NCI-H226 (cell line): ENCODE data around the gene KCNA5.

ENCODE experiments used
- DNase-seq: peaks from one replicate; pipeline ENCODE4 v3.0.0-alpha.2; 2015

The KCNA5 gene

DNA sequence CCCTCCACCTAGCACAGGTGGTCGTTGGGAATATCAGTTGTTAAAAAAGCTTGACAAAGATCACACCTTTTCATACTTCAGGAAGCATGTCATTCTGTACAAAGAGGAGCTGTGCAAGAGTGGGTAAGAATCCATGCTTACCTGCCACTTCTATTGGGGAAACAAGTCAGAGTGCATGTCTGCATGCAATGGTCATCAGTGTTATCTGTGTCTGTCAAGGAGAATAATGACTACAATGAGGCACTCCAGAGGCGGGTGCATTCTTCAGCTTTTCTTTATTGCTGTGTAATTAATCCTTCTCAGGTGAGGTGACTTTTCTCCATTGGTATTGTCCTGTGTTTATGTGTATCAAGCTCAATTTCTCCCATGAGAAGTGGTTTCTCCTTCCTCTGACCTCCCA lies 24.4 kb downstream of the KCNA5 start:
- no peak for DNase-seq

DNA sequence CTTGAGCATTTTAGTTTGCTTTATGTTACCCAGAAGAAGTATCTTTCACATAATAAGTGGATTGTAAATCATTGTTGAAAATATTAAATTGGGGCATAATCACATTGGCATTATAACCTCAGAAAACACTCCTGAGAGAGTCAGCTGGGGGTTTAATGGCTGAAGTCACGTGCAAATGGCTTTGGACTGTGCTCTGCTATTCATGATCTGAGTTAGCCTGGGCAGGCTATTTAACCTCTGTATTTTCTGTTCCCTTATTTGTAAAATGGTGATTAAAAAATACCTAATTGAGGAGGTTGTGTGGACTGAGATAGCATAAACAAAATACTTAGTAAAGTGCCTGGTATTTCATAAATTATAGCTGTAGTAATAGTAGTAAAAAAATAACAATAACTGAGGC lies 24.9 kb downstream of the KCNA5 start:
- DNase-seq, result no peak

DNA sequence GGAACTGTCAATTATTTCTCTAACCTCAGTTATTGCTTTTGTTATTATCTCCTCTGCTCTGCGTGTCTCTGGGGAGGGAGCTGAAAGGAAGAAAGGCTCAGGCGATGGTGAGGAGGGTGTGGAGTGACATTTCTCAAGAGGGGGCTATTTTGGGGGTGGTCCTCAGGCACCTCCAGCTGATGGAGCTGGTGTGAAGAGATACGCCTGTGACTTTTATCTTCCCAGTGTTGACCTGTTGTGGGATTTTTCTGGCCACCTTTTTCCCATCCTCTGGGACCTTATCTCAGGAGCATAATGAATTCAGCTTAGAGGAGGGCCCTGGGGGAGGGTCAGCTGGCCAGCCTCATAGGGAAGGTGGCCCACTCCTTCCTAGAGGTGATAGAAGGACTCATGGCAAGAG lies 26.4 kb downstream of the KCNA5 start:
- DNase-seq, result no peak

GRCh38 chr12:5071496-5071895 lies 27.8 kb downstream of the KCNA5 start:
- DNase-seq, result no peak

GRCh38 chr12:5072311-5072710 lies 28.6 kb downstream of the KCNA5 start:
- no peak for DNase-seq

- DNase-seq, result no peak
Observed at GRCh38 chr12:5073054-5073453, 29.4 kb downstream of the KCNA5 start.

DNA sequence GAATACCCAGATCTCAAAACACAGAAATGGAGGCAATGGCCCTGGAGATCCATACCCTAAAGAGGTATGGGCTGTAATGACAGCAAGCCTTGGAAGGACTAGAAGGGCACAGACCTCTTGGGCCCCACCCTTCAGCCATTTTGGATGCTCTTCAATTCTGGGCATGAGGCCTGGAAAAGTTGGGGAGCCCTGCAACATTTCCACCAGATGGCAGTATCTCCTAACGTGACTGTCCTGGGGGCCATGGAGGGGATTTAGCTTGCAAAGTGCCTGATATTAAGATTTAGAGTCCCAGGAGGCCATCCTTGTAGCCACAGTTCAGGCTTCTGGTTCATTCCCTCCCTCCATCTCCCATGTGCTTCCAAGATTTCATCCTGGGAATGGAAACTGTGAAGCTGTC lies 30.2 kb downstream of the KCNA5 start:
- no peak for DNase-seq

GRCh38 chr12:5076761-5077160 lies 33.1 kb downstream of the KCNA5 start:
- DNase-seq, result no peak

GRCh38 chr12:5078423-5078822 lies 34.7 kb downstream of the KCNA5 start:
- DNase-seq, result no peak

DNA sequence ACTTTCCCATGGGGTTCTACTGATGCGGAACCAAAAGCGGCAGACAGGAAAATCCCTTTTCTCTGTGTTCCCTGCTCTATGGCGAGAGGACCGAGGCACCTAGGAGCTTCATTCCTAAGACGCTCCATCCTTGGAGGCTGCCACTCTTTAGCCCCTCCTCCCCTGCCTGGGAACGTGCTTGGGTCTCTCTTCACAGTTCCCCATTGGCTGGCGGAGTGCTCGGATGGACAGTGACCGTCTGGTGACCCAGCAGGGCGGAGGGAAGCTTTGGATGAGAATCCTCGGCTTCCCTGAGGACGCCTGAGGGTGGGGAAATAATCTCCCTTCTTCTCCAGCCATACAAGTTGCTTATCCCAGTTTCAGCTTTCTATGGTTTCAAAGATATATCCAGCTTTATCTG lies 37.3 kb downstream of the KCNA5 start:
- no peak for DNase-seq

DNA sequence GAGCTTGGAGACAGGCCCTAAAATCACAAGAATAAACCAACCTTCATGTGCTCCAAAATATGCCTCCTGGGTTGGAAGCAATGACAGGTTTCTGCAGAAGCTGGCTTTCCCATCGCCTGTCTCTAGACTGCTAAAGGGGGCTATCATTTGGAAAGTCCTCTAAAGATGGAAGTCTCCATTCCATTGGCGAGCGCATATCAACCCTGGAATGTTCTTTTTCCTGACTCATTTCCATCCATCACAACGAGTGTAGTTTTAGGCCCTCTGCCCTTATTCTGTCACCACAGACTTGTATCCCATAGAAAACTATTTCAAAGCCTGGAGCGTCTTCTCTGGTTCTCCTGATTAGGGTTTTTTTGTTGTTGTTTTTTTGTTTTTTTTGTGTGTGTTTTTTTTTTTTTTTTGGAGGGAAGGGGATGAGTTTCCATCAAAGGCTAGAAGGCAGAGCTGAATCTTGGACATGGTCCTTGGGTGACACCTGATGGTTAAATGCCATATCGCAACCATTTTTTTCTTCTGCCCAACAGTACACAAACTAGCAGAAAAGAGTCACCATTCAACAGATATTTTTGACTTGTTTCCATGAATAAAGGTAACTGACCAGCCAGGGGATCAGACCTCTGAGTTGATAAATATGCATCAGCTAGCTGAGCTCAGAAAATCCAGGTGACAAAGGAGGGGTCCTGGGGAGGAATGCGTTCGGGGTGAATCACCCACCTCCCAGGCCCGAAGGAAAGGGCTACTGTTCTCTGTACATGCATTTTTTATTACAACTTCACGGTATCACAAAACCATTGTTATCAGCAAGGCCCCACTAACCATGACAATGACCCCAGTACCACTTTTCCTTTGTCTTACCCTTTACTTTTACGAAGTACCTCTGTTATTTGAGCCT lies 40.5 kb downstream of the KCNA5 start:
- no peak for DNase-seq

DNA sequence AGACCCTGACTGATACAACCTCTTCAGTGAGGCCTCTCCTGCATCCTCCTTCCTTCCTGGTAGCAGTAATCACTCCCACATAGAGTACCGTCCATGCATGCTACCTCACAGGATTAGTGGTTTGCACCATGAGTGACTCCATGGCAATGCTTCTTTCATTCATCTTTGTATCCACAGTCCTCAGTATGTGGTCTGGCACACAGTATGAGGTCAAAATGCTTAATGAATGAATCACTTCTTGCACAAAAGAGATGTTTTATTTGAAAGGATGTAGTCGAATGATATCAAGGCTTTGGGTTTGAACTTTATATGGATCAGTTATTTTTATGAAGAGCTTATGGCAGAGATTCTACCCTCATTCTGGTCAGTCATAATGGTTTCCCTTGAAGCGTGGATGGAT lies 42.2 kb downstream of the KCNA5 start:
- DNase-seq, result no peak

DNA sequence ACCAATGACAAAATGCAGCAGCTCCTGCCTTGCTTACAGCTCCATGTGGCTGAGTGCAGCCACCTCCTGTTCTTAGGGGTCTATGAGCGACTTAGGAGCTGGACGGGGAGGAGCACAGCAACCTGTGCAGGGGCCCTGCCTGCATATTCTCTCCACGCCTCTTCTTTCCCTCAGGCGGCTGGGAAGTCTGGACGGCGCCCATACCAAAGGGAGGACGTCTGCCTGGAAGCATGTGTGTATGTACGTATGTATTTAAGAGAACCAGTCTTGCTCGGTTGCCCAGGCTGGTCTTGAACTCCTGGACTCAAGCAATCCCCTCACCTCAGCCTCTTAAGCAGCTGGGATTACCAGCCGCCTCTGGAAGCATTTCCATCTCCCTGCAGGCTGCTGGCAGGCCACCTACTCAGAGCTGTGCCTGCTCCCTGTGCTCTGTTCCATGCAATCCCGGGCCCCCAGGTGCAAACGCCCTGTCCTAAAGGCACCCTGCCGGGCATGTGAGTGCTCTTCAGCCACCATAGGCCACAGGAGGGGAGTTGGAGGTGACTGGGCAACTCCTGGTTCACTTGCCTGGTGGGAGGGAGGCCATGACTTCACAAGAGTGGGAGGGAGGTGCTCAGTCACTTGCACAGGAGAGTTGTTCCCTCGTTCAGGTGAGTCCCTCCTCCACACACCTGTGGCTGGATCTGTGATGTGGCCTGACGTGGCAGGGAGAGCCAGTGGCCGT lies 44.3 kb downstream of the KCNA5 start:
- DNase-seq, result no peak

- DNase-seq, result no peak
Observed at GRCh38 chr12:5088586-5089264, 45.0 kb downstream of the KCNA5 start.

DNA sequence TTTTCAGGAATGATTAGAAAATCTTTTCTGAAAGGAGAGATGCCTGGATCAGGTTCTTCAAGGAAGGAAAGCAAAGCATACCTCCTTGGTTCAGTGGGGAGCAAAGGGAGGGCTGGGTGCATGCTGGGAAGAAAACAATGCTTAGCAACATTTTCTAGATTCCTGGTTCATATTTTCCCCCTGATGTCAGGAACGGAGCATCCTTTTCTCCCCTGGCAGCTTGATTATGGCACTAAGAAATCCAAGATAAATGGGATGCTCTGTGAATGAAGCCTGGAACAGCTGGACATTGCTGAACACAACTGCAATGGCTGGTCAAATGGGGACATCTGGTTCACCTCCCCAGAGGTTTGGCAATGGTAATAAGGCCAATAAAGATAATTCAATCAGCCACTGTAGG lies 50.9 kb downstream of the KCNA5 start:
- DNase-seq, result no peak

DNA sequence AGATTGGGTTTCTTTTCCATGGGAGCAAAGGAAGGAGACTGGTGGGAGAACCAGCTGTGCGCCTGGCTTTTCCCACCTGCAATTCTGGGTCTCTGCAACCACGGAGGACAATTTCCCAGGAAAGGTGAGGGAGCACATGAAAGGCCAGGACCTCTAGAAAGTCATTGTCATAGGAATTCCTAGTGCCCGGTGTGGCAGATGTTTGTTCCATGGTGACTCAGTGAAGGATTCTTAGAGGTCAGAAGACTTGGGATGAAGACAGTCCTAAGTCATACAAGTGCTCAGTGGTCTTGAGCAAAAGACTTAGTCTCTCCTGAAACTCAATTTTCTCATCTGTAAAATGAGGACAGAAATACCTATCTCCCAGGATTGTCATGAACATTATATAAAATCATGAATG lies 51.3 kb downstream of the KCNA5 start:
- DNase-seq, result no peak
